NCI-H128 (cell line): ENCODE results near the gene NIPAL3.
"Not testable (repeated sequence)": the region's sequence is repeated elsewhere in the genome, so short reads cannot be mapped to it uniquely, and the experiment has no call there.

ENCODE experiments used
- DNase-seq: peaks from one replicate; lab custom pipeline; 2025; ENCODE audit not compliant: unreplicated experiment; lab: John Stamatoyannopoulos, UW

Gene NIPAL3

GRCh38 chr1:24488159-24488558 is 72.6 kb downstream of the NIPAL3 start:
- DNase-seq, result not testable (repeated sequence)

GRCh38 chr1:24489674-24490073 is 74.1 kb downstream of the NIPAL3 start:
- DNase-seq, result no peak

GRCh38 chr1:24490101-24490781 is 74.6 kb downstream of the NIPAL3 start:
- DNase-seq, result no peak

GRCh38 chr1:24491577-24492360 is 76.2 kb downstream of the NIPAL3 start:
- DNase-seq, result no peak

- not testable (repeated sequence) for DNase-seq
Measured at GRCh38 chr1:24492935-24493334, 77.3 kb downstream of the NIPAL3 start.

- DNase-seq, result no peak
Measured at GRCh38 chr1:24493785-24494184, 78.2 kb downstream of the NIPAL3 start.

- DNase-seq, result no peak
Measured at GRCh38 chr1:24498589-24498988, 83.0 kb downstream of the NIPAL3 start.

GRCh38 chr1:24500448-24501048 is 84.9 kb downstream of the NIPAL3 start:
- no peak for DNase-seq

GRCh38 chr1:24501371-24502064 is 85.9 kb downstream of the NIPAL3 start:
- DNase-seq, result no peak

- peak; percentile 55 for DNase-seq
Measured at GRCh38 chr1:24502065-24502708, 86.6 kb downstream of the NIPAL3 start.

GRCh38 chr1:24502709-24503058 is 87.1 kb downstream of the NIPAL3 start, which contains the start of gene RCAN3:
TSS of gene RCAN3 (plus strand) at chr1:24502836. CDS start at chr1:24514373, 11,537 bp downstream.
- DNase-seq, result peak; percentile 63

- DNase-seq, result no peak
Measured at GRCh38 chr1:24503059-24503751, 87.6 kb downstream of the NIPAL3 start.

GRCh38 chr1:24503870-24504523 is 88.4 kb downstream of the NIPAL3 start:
- no peak for DNase-seq

- no peak for DNase-seq
Measured at GRCh38 chr1:24504560-24504959, 89.0 kb downstream of the NIPAL3 start.

GRCh38 chr1:24505816-24506215 is 90.2 kb downstream of the NIPAL3 start:
- no peak for DNase-seq

GRCh38 chr1:24506691-24507381 is 91.2 kb downstream of the NIPAL3 start:
- no peak for DNase-seq

GRCh38 chr1:24507405-24507804 is 91.8 kb downstream of the NIPAL3 start:
- DNase-seq, result no peak

GRCh38 chr1:24508911-24509310 is 93.3 kb downstream of the NIPAL3 start:
- no peak for DNase-seq

- DNase-seq, result no peak
Measured at GRCh38 chr1:24513706-24514105, 98.1 kb downstream of the NIPAL3 start.
